ENCODE data around the gene CDKN2B-AS1. TPM values are rescaled to one million over a fixed set of nuclear protein-coding genes. Genes with fewer than 3 reads are reported as not detected.

Gene CDKN2B-AS1
- total RNA-seq, 1 experiment from 2014 or later: not detected

DNA sequence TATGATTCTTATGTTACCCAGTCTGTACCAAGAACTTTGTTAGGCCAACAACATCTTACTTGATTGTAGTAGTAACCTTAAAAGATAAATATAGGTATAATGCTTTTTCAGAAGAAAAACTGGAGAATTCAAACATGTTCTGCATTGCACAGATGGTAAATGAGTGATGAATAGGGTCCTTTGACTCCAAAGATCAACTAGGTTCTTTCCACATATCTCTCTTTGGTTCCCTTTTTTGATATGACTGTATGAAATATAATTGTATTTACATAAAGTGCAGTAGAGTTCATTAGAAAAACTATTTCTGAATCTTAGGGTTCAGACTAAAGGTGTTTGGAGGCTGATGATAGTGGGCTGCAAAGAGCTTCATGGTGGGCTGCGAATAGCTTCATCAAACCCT is 165.0 kb downstream of the CDKN2B-AS1 start:
- Histone ChIP-seq H3K56ac (ENCODE audit: insufficient read length, low read depth, low read length) (no peak overlapping the region), H3K23ac (ENCODE audit: insufficient read length, low read depth, low read length) (no peak overlapping the region), H2BK5ac (ENCODE audit: insufficient read length, low read length) (no peak overlapping the region), H3K9ac (ENCODE audit: extremely low read depth, insufficient read length, low read length) (no peak overlapping the region), H3K9me3 (ENCODE audit: control insufficient read depth, low read depth, low read length) (no peaks in the 10 kb centered on the region), H3K14ac (ENCODE audit: insufficient read depth, low read length) (no peak overlapping the region), H3K27ac (ENCODE audit: insufficient read length, low read depth, low read length) (no peak overlapping the region), H3K23me2 (ENCODE audit: insufficient read length, low read depth, low read length, poor library complexity, severe bottlenecking) (no peaks in the 10 kb centered on the region), H3K27me3 (ENCODE audit: insufficient read depth, low read length) (no peaks in the 10 kb centered on the region), H2AFZ (ENCODE audit: low read length) (no peak overlapping the region), H3K18ac (ENCODE audit: insufficient read length, low read depth, low read length) (no peak overlapping the region), H2BK12ac (ENCODE audit: insufficient read length, low read depth, low read length) (no peak overlapping the region), H3K79me2 (ENCODE audit: insufficient read depth, low read length) (no peaks in the 10 kb centered on the region), H4K91ac (ENCODE audit: insufficient read length, low read depth, low read length) (no peak overlapping the region), H3K4me1 (ENCODE audit: insufficient read depth, low read length) (no peaks in the 10 kb centered on the region), H4K5ac (ENCODE audit: insufficient read length, low read depth, low read length) (no peak overlapping the region), H2BK20ac (ENCODE audit: low read depth, low read length, poor library complexity, severe bottlenecking) (no peak overlapping the region), H2AK5ac (ENCODE audit: insufficient read length, low read length) (no peak overlapping the region), H2BK120ac (ENCODE audit: low read depth, low read length, poor library complexity, severe bottlenecking) (no peak overlapping the region), H3K79me1 (ENCODE audit: insufficient read depth, low read depth, low read length, poor library complexity, severe bottlenecking) (no peaks in the 10 kb centered on the region), H4K8ac (replicated peaks; ENCODE audit: insufficient read length, low read depth, low read length) (no peak overlapping the region), H4K20me1 (ENCODE audit: control insufficient read depth, insufficient read depth, insufficient read length) (no peaks in the 10 kb centered on the region), H3T11ph (ENCODE audit: low read length) (no peak overlapping the region), H3K4me2 (ENCODE audit: insufficient read depth, insufficient read length, low read length) (no peak overlapping the region), H2BK15ac (ENCODE audit: low read depth, low read length) (no peak overlapping the region), H3K4ac (ENCODE audit: low read depth, low read length) (no peak overlapping the region)
- H3K9me3 Mint-ChIP-seq: no peaks in the 10 kb centered on the region
- no CpG with 5 or more reads among the region's 1 CpG for WGBS (ENCODE audit: extremely low coverage, insufficient read length, low lambda C conversion rate)
- TF ChIP-seq, protein P1, sequence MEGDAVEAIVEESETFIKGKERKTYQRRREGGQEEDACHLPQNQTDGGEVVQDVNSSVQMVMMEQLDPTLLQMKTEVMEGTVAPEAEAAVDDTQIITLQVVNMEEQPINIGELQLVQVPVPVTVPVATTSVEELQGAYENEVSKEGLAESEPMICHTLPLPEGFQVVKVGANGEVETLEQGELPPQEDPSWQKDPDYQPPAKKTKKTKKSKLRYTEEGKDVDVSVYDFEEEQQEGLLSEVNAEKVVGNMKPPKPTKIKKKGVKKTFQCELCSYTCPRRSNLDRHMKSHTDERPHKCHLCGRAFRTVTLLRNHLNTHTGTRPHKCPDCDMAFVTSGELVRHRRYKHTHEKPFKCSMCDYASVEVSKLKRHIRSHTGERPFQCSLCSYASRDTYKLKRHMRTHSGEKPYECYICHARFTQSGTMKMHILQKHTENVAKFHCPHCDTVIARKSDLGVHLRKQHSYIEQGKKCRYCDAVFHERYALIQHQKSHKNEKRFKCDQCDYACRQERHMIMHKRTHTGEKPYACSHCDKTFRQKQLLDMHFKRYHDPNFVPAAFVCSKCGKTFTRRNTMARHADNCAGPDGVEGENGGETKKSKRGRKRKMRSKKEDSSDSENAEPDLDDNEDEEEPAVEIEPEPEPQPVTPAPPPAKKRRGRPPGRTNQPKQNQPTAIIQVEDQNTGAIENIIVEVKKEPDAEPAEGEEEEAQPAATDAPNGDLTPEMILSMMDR (conservative IDR thresholded peaks at IDR 0.05): no peak
- H3K36me3 Mint-ChIP-seq (ENCODE audit: insufficient read depth in 1 of 3, low read depth in 3 of 3): no peaks in the 10 kb centered on the region
- H3K27me3 Mint-ChIP-seq (ENCODE audit: low read depth): no peaks in the 10 kb centered on the region
- no peak for DNase-seq
- no peak overlapping the region for H3K4me3 Mint-ChIP-seq
- no peaks in the 10 kb centered on the region for H3K4me1 Mint-ChIP-seq
- H3K27ac Mint-ChIP-seq: no peak overlapping the region

All from H9 (cell line).